Medulla oblongata (tissue), 1 donor: ENCODE results near the gene PAFAH1B1.

Source experiments
- DNase-seq: peaks from one replicate; pipeline ENCODE4 v3.0.0-alpha.2; 2015; ENCODE audit errors: extremely low spot score

PAFAH1B1 gene

GRCh38 chr17:2703181-2703580 is 109.7 kb downstream of the PAFAH1B1 start:
- DNase-seq: no peak

DNA sequence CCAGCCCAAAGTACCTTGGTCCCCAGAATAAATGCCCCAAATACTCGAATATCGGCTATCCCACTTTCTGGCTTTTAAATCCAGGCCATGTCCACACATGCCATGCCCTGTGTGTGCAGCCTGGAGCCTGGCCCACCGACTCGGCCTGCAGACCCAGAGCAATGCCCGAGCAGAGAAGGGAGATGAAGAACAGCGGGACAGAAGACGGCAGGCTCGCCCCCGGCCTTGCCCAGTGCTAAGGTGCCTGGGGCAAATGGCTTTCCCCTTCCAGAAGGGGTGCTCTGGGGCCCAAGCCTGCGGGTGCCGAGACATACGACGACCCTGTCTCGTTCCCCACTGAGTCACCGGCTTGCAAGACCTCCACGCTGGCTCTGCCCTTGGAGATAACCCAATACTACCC is 110.2 kb downstream of the PAFAH1B1 start:
- DNase-seq: no peak

DNA sequence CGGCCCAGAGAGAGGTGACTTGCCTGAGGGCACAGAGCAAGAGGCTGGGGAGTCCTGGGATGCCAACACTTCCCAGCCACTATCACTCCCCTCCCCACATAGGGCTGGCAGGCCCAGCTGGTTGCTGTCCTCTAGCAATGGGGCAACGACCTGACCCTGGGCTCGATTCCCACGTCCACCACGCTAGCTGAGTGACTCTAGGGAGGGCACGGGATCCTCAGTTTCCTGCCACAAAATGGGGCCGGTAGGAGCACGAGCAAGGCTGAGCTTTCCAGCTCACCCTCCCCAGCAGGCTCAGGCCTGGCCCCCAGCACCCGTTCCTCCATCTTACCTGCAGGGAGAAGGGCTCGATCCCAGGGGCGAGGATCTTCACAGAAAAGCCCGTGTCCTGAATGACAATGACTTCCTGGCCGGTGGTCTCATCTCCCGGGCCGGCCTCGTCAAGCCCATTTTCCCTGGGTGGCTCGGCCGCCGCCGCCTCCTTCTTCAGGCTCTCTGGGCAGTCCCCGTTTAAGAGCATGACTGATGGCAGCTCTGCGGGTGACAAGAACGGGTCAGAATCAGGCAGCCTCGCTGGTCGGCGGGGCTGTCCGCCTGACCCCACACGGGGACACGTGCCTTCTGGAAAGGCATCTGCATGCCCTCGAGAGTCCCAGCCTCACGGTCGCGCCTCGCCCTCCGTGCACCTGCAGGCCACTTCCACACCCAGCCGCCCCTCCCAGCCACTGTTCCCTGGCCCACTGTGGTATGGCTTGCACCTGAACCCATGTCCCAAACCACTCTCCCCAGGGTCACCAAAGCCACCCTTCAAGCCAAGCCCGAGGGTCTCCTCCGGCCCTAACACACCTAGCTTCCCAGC is 110.8 kb downstream of the PAFAH1B1 start:
- no peak for DNase-seq

- DNase-seq: no peak
These were observed 111.4 kb downstream of the PAFAH1B1 start for GRCh38 chr17:2704890-2705248.

- DNase-seq: no peak
These were observed 111.8 kb downstream of the PAFAH1B1 start for GRCh38 chr17:2705263-2705662.

DNA sequence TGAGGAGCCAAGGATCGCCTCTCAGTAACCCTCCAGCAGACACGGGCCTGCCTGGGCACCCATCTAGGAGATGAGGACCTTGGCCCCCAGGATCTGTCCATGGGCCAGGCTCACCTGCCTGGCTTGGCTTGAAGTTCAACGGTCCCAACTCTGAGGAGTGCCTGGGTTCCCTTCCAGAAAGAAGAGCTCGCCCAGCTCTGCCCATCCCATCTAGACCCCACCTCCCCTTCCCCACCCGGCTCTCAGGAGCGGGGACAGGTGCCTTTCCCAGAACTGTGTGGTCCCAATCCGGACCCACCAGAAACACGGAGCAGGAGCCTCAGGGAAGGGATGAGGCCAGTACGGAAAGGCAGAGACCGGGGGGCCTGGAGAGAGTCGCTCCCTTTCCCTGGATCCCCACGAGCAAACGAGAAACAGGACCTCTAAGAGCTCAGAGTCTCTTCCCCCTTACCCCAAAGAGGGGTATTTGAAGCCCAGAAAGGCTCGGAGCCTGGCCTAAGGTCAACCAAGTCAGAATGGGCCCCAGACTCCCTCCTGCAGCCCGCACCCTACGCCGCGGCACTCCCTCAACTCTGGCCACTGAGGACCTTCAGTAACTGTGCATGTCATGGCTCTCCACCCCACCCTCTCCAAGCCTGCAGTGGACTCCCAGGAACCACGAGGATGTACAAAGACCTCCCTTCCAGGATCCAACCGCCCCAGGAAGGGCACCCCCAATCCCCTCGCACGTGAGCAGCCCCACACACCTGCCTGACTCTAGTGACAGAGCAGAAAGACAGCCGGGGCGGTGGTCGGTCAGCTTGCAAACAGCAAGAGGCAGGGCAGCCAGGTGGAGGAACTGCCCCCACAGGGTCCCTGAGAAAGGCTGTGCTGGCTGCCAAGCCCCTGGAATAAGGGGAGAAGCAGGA is 112.7 kb downstream of the PAFAH1B1 start:
- no peak for DNase-seq

DNA sequence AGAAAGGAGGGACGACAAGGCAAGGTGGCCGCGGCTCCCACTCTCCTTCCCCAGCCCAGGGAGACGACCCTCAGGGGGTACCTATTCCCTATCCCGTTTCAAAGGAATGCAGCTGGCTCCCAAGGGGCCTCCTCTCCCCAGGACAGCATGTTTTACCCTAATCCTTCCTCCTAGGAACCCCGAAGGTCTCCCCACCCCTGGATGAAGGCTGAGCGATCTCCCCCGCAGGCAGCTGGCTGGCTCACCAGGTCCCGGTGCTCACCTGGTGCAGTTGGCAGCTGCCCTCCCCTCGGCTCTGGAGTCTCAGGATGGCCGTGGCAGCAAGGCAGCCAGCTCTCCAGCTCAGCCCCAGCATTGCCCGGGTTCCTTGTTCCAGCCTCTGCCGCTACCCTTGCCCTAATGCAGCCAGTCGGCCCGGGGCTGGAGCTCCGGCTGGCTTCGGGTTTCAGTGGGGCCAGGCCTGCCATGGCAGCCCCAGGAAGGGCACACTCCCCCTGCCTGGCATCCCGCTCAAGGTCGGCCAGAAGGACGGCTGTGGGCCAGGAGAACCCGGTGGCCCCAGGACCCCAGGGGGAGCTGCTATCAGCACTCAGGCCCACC is 113.6 kb downstream of the PAFAH1B1 start:
- DNase-seq: no peak

- DNase-seq: peak; percentile 72
These were observed 114.5 kb downstream of the PAFAH1B1 start for GRCh38 chr17:2707721-2708584.

- no peak for DNase-seq
These were observed 115.2 kb downstream of the PAFAH1B1 start for GRCh38 chr17:2708585-2709182.

DNA sequence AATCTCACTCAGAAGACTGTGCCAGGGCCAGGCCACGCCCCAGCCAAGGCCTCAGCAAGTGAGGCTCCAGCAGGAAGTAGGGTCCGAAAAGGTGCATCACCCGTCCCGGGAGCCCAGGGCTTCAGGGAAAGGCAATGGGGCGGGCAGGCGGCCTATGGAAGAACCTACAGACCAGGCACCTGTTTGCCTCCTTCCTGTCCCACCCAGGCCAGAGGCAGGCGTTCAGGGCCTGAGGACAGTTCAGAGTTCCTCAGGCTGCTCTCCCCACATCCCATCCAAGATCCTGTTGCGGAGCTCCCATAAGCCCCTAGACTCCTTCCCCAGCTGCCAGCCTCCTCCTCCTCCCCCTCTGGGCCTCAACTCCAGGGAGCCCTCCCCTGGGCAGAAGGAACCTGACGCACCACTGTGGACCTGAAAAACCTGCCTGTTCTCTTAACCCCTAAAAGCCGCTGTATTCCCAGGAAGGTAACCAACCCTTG is 115.8 kb downstream of the PAFAH1B1 start:
- no peak for DNase-seq

DNA sequence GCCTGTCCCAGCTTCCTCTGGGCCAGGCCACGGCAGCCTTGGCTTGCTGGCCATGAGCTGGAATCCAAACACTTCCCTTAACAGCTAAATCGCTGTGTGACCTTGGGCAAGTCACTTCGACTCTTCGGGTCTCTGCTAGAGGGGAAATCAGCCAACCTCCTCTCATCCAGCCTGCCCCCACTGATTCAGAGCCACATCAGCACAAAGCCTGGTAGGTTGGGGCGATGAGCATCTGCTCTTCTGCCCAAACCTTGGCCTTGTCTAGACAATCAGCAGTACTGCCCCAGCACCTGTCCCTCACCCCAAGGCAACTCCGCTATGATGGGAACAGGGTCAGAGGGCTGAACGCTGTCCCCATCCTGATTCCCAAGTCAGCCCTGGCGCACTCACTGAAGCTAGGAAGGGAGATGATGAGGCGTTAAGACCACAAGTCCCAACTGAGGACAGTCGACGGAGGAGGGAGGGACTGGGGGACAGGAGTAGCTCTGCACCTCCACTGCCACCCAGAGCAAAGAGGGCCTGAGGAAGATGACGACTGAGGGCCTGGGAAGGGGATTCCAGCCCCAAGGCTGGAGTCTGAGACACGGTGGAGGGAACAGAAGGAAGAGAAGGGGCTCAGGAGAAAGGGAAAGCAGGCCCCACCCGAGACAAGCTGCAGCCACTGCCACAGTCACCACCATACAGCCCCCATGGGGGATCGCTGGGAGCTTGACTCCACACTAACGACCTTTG is 116.8 kb downstream of the PAFAH1B1 start:
- no peak for DNase-seq

- DNase-seq: no peak
These were observed 117.6 kb downstream of the PAFAH1B1 start for GRCh38 chr17:2710803-2711607.

GRCh38 chr17:2711608-2712299 is 118.3 kb downstream of the PAFAH1B1 start, which contains the start of gene CLUH:
CLUH (minus strand) TSS chr17:2711764; CDS start chr17:2711661, 103 bp downstream.
- DNase-seq: peak; percentile 97

DNA sequence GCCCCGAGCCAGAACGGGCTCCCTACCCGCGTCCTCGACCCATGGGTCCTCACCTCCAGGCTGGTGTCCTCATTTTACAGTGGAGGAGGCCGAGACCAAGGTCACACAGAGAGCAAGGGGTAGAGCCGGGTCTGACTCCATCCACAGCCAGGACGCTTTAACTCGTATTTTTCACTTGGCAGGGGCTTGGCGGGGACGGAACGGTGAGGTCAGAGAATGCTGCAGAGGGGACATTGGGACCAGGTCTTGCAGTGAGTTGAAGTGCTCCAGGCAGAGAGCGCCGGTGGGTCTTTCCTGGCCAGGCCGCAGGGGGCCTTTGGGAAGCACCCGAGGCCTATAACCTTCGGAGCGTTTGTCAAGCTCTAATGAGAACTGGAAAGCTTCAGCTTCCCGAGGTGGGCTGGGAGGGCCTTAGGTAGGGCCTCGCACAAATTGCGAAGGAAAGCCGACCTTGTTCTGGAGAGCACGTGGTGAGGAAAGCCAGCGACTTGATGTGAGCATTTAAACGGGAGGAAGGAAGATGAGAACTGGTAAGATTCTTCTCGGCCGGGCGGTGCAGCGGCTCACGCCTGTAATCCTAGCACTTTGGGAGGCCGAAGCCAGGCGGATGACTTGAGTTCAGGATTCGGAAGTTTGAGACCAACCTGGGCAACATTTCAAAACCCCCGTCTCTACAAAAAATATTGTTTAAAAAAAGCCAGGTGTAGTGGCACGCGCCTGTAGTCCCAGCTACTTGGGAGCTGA is 119.0 kb downstream of the PAFAH1B1 start:
- DNase-seq: peak; percentile 22

GRCh38 chr17:2713881-2714280 is 120.4 kb downstream of the PAFAH1B1 start:
- DNase-seq: no peak

- DNase-seq: no peak
These were observed 123.2 kb downstream of the PAFAH1B1 start for GRCh38 chr17:2716649-2717048.

- DNase-seq: no peak
These were observed 124.9 kb downstream of the PAFAH1B1 start for GRCh38 chr17:2718150-2718938.
